K562 (cell line): ENCODE measurements around the gene THADA. TPM values are rescaled to one million over a fixed set of nuclear protein-coding genes. Genes with fewer than 3 reads are reported as not detected.

Experiments
- ATAC-seq: fragments of 200-7000 bp; cut with Tn5 transposase; 3 replicates; pipeline ENCODE4 v1.9.1; 2020; ENCODE audit warnings: moderate library complexity
- BruUV-seq: library from RNA; stranded (reverse); fragments of 400-500 nt; replicated peaks from 2 replicates; lab custom pipeline; 2021; lab: Mats Ljungman, UMichigan
- CTCF ChIA-PET: fragments of 300-600 bp; formaldehyde crosslinking; extraction: SDS; loops from one replicate; lab custom pipeline; 2021; ENCODE audit warnings: low intra/inter-chr PET ratio; lab: Yijun Ruan, JAX
- POLR2A ChIA-PET: fragments of 300-600, 350-650 bp; sonication (Branson Sonifier 250); formaldehyde crosslinking; extraction: SDS; loops from one replicate; lab custom pipeline; 2021; ENCODE audit warnings: antibody characterized with exemption, inconsistent platforms; lab: Yijun Ruan, JAX
- DNase-seq, 4 experiments: peaks; one replicate each; pipeline versions ENCODE4 v3.0.0 to v3.0.0-alpha.2; 2011 to 2018; ENCODE audit warnings: low spot score in 3 of 4, mixed read lengths in 3 of 4; ENCODE audit errors: extremely low read depth in 1 of 4
- FAIRE-seq: peaks from 2 replicates; lab custom pipeline; 2011; peaks lifted over from hg19 to GRCh38; lab: Jason Lieb, UNC
- H2AFZ ChIP-seq: 2 replicates; pipeline ENCODE4 v1.6.0; 2011; ENCODE audit warnings: low read depth, low read length, control low read depth, inconsistent platforms
- H3K27ac ChIP-seq: fragments of 200-600 bp; 3 replicates; pipeline ENCODE4 v1.8.0; 2011; ENCODE audit warnings: low read depth, mild to moderate bottlenecking, control low read depth, inconsistent platforms, low read length, moderate library complexity, mixed read lengths; ENCODE audit errors: extremely low read depth
- H3K27me3 ChIP-seq, 2 experiments: fragments of 300-600 bp in 1 of 2; 2 replicates in 1 of 2; 3 replicates in 1 of 2; pipeline versions ENCODE4 v1.6.0 to v1.8.0; 2011; ENCODE audit warnings: inconsistent platforms in 2 of 2, low read length in 2 of 2, mild to moderate bottlenecking in 1 of 2, mixed read lengths in 1 of 2, moderate library complexity in 1 of 2; ENCODE audit not compliant: control insufficient read depth in 2 of 2, insufficient read depth in 2 of 2
- H3K36me3 ChIP-seq: fragments of 300-600 bp; 3 replicates; pipeline ENCODE4 v1.8.0; 2011; ENCODE audit warnings: mild to moderate bottlenecking, low read length, inconsistent platforms; ENCODE audit not compliant: control insufficient read depth, insufficient read depth
- H3K4me1 ChIP-seq, 2 experiments: fragments of 200-600 bp in 1 of 2; replicated peaks in 1 of 2; 2 replicates in 1 of 2; 3 replicates in 1 of 2; pipeline versions ENCODE4 v1.5.1 to v1.8.0; 2011; ENCODE audit warnings: inconsistent platforms in 2 of 2, low read length in 2 of 2, mild to moderate bottlenecking in 1 of 2, mixed read lengths in 1 of 2, moderate library complexity in 1 of 2; ENCODE audit not compliant: control insufficient read depth in 2 of 2, insufficient read depth in 2 of 2
- H3K4me2 ChIP-seq: 2 replicates; pipeline ENCODE4 v1.6.1; 2011; ENCODE audit warnings: low read length, control low read depth, inconsistent platforms, mixed read lengths; ENCODE audit not compliant: insufficient read depth
- H3K4me3 ChIP-seq: fragments of 200-600 bp; sonication (generic), shearing (Covaris generic); 2 replicates; pipeline ENCODE4 v1.5.1; 2016; ENCODE audit warnings: control low read depth, inconsistent platforms
- H3K79me2 ChIP-seq: fragments of 200-600 bp; 3 replicates; pipeline ENCODE4 v1.8.0; 2011; ENCODE audit warnings: low read length, inconsistent platforms; ENCODE audit not compliant: control insufficient read depth, insufficient read depth
- H3K9ac ChIP-seq, 2 experiments: 2 replicates each; pipeline versions ENCODE4 v1.6.0 to v1.6.1; 2011; ENCODE audit warnings: low read depth in 2 of 2, low read length in 2 of 2, control low read depth in 1 of 2, inconsistent platforms in 1 of 2, mild to moderate bottlenecking in 1 of 2, mixed read lengths in 1 of 2; ENCODE audit not compliant: insufficient read depth in 1 of 2
- H3K9me1 ChIP-seq: one replicate; pipeline ENCODE4 v1.6.0; 2011; ENCODE audit warnings: inconsistent platforms, mild to moderate bottlenecking, low read length, moderate library complexity; ENCODE audit not compliant: control insufficient read depth, insufficient read depth
- H3K9me3 ChIP-seq: replicated peaks from 2 replicates; pipeline ENCODE4 v1.5.1; 2011; ENCODE audit warnings: low read depth, low read length, inconsistent platforms; ENCODE audit not compliant: control insufficient read depth, insufficient read depth
- H4K20me1 ChIP-seq: replicated peaks from 2 replicates; pipeline ENCODE4 v1.6.1; 2011; ENCODE audit warnings: low read length, inconsistent platforms, mixed read lengths; ENCODE audit not compliant: control insufficient read depth, insufficient read depth
- CCNT2 ChIP-seq: IDR thresholded peaks from 2 replicates; pipeline ENCODE4 v1.6.1; 2011; ENCODE audit warnings: borderline replicate concordance, low read depth, mild to moderate bottlenecking, moderate library complexity, mixed read lengths, low read length; ENCODE audit not compliant: insufficient read length; ENCODE audit errors: extremely low read depth
- MEIS2 ChIP-seq: fragments of 450-650 bp; IDR thresholded peaks from 2 replicates; pipeline ENCODE4 v1.6.1; 2014; ENCODE audit warnings: mild to moderate bottlenecking; ENCODE audit not compliant: partially characterized antibody
- PBX2 ChIP-seq, 2 experiments: IDR thresholded peaks in 1 of 2; conservative IDR thresholded peaks in 1 of 2; 2 replicates each; pipeline ENCODE4 v1.6.1; 2016; ENCODE audit warnings: low read depth in 2 of 2, mild to moderate bottlenecking in 1 of 2, missing compliant biosample characterization in 1 of 2, missing genetic modification characterization in 1 of 2, moderate library complexity in 1 of 2
- RBBP5 ChIP-seq: fragments of 200-600 bp; sonication (generic); IDR thresholded peaks from 2 replicates; pipeline ENCODE4 v1.6.1; 2012; ENCODE audit warnings: borderline replicate concordance, mild to moderate bottlenecking, low read length, control low read depth, inconsistent platforms; ENCODE audit not compliant: insufficient read depth, poor library complexity, severe bottlenecking
- ZBTB17 ChIP-seq: fragments of 450-650 bp; formaldehyde crosslinking; IDR thresholded peaks from 2 replicates; pipeline ENCODE4 v1.4.0; 2020; ENCODE audit warnings: mild to moderate bottlenecking
- WGBS: fragments of 100-300 bp; shearing (Covaris generic); methylation state at CpG from one replicate; pipeline ENCODE4 v1.1.6; 2016; ENCODE audit warnings: low coverage, mixed read lengths; ENCODE audit not compliant: insufficient coverage; ENCODE audit errors: missing lambda C conversion rate; 5-methylcytosine and 5-hydroxymethylcytosine counted together
- in situ Hi-C: fragments of 300-500 bp; cut with MboI; formaldehyde crosslinking; loops from 4 replicates; pipeline ENCODE4 v1.15.0; 2018; ENCODE audit warnings: inconsistent platforms, mixed read lengths
- intact Hi-C: fragments of 100-400 bp; cut with micrococcal nuclease; formaldehyde crosslinking; loops from 2 replicates; pipeline ENCODE4 v1.14.2; 2022
- polyA plus RNA-seq, 8 experiments: library from polyadenylated mRNA; depleted of rRNA in 4 of 8; stranded (reverse) in 5 of 8; unstranded in 3 of 8; fragments of >200 nt; fragmentation: Nextera tagmentation in 2 of 8; fragmentation: Illumina TruSeq in 1 of 8; extraction: Ambion mirVana in 2 of 8; extraction: Trizol in 1 of 8; gene quantifications; 2 replicates each; pipeline versions ENCODE4 v1.2.1 to v1.2.3, GENCODE V29; 2011 to 2014; ENCODE audit warnings: inconsistent platforms in 1 of 8, missing spikeins in 1 of 8
- total RNA-seq, 7 experiments: library from RNA; depleted of rRNA in 6 of 7; stranded (reverse); fragments of >200 nt in 6 of 7; fragmentation: Illumina TruSeq in 2 of 7; extraction: Trizol in 2 of 7; gene quantifications; 2 replicates each; pipeline versions ENCODE4 v1.2.1 to v1.2.3, GENCODE V29; 2011 to 2021; ENCODE audit warnings: low replicate concordance in 1 of 7
- TF ChIP-seq, protein P1 (sequence below): fragments of 450-650 bp; IDR thresholded peaks from 2 replicates; pipeline ENCODE4 v1.6.1; 2016

Gene THADA
- total and polyA plus RNA-seq, 9 of the 15 experiments (the other 6 are each of a cell fraction or from before 2014, with no cell fraction given), result 17.8 to 34.7 (median 31.9) TPM

GRCh38 chr2:43346602-43347567, 249.0 kb downstream of the THADA start:
- Histone ChIP-seq H4K20me1 (no peaks in the 10 kb centered on the region), H3K9me3 (no peaks in the 10 kb centered on the region), H3K4me2 (no peak overlapping the region), H3K9me1 (no peaks in the 10 kb centered on the region), H3K27me3 (no peaks in the 10 kb centered on the region), H3K79me2 (no peaks in the 10 kb centered on the region), H3K9ac (no peak overlapping the region), H3K4me1 (peaks cover 12 to 31% of the 10 kb centered on the region in 2 experiments), H3K36me3 (no peaks in the 10 kb centered on the region; the same call in 2 of the 3 replicates), H3K27ac (no peak overlapping the region), H3K4me3 (no peak overlapping the region), H2AFZ (no peak overlapping the region)
- no peak for TF ChIP-seq ZBTB17 (CRISPR knock-in tag)
- peak; percentile 17 for TF ChIP-seq RBBP5
- TF ChIP-seq, protein P1, sequence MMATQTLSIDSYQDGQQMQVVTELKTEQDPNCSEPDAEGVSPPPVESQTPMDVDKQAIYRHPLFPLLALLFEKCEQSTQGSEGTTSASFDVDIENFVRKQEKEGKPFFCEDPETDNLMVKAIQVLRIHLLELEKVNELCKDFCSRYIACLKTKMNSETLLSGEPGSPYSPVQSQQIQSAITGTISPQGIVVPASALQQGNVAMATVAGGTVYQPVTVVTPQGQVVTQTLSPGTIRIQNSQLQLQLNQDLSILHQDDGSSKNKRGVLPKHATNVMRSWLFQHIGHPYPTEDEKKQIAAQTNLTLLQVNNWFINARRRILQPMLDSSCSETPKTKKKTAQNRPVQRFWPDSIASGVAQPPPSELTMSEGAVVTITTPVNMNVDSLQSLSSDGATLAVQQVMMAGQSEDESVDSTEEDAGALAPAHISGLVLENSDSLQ, result peak; percentile 73
- no peak for TF ChIP-seq PBX2 (CRISPR knock-in tag; IDR thresholded peaks at IDR 0.05; ENCODE audit: low read depth)
- TF ChIP-seq PBX2 (tag; conservative IDR thresholded peaks at IDR 0.05; ENCODE audit: low read depth), result peak; percentile 79
- peak; percentile 80 for TF ChIP-seq MEIS2
- no peak for TF ChIP-seq CCNT2
- intact Hi-C loops (no loop called here), in situ Hi-C loops (no loop called here)
- 78% methylated on average over 13 of the region's 13 CpGs for WGBS
- CTCF ChIA-PET, result no interaction called here
- DNase-seq (no peak), ATAC-seq (no peak), FAIRE-seq (no peak)
- no TSS peak for BruUV-seq
- POLR2A ChIA-PET, result interaction anchor here (0.6 to 1.1 kb wide), 3 partner anchors 17 to 281 kb away, joined by 3 read pairs; no protein-coding TSS in a partner anchor
